Endodermal cell (in vitro differentiated cells): ENCODE measurements around the gene AKAP6. TPM values are rescaled to one million over a fixed set of nuclear protein-coding genes. Genes with fewer than 3 reads are reported as not detected.

ENCODE experiments used
- DNase-seq: peaks from one replicate; pipeline ENCODE4 v3.0.0-alpha.2; 2017
- H3K27ac ChIP-seq: 2 replicates; pipeline ENCODE4 v1.5.1; 2013; ENCODE audit warnings: mild to moderate bottlenecking, low read depth, low read length, moderate library complexity
- H3K27me3 ChIP-seq: 2 replicates; pipeline ENCODE4 v1.6.1; 2013; ENCODE audit warnings: mild to moderate bottlenecking, low read length, moderate library complexity; ENCODE audit not compliant: insufficient read depth, control insufficient read depth, poor library complexity, severe bottlenecking
- H3K36me3 ChIP-seq: 2 replicates; pipeline ENCODE4 v1.7.0; 2013; ENCODE audit warnings: mild to moderate bottlenecking, low read length, moderate library complexity; ENCODE audit not compliant: control insufficient read depth, insufficient read depth
- H3K4me1 ChIP-seq: one replicate; pipeline ENCODE4 v1.7.0; 2013; ENCODE audit warnings: low read length; ENCODE audit not compliant: control insufficient read depth, insufficient read depth
- H3K4me3 ChIP-seq: 2 replicates; pipeline ENCODE4 v1.5.1; 2013; ENCODE audit warnings: mild to moderate bottlenecking, low read length, moderate library complexity
- H3K9ac ChIP-seq: 2 replicates; pipeline ENCODE4 v1.6.1; 2013; ENCODE audit warnings: mild to moderate bottlenecking, low read length, moderate library complexity; ENCODE audit not compliant: poor library complexity, severe bottlenecking; ENCODE audit errors: extremely low read depth
- H3K9me3 ChIP-seq: 2 replicates; pipeline ENCODE4 v1.6.1; 2013; ENCODE audit warnings: mild to moderate bottlenecking, low read length, moderate library complexity; ENCODE audit not compliant: control insufficient read depth
- H3K27ac Mint-ChIP-seq: 2 replicates; pipeline ENCODE4 v1.8.0; 2020; ENCODE audit warnings: mixed read lengths
- H3K27me3 Mint-ChIP-seq: 2 replicates; pipeline ENCODE4 v1.8.0; 2021; ENCODE audit warnings: mild to moderate bottlenecking, mixed read lengths; ENCODE audit not compliant: insufficient read depth
- H3K36me3 Mint-ChIP-seq: 2 replicates; pipeline ENCODE4 v1.8.0; 2020; ENCODE audit warnings: low read depth, mixed read lengths
- H3K4me1 Mint-ChIP-seq: 2 replicates; pipeline ENCODE4 v1.8.0; 2020; ENCODE audit warnings: mixed read lengths
- H3K4me3 Mint-ChIP-seq: 2 replicates; pipeline ENCODE4 v1.8.0; 2020; ENCODE audit warnings: mild to moderate bottlenecking, moderate library complexity, mixed read lengths
- H3K9me3 Mint-ChIP-seq: 2 replicates; pipeline ENCODE4 v1.8.0; 2020; ENCODE audit warnings: mild to moderate bottlenecking, mixed read lengths
- CTCF ChIP-seq: fragments of 200-600 bp; sonication (generic); conservative IDR thresholded peaks from 2 replicates; pipeline ENCODE4 v1.5.0; 2021; ENCODE audit warnings: antibody characterized with exemption, mild to moderate bottlenecking
- whole genome bisulfite sequencing, 2 experiments: methylation state at CpG; one replicate each; pipeline versions ENCODE4 v1.1.5 to v1.1.7; 2013; ENCODE audit warnings: missing lambda C conversion rate in 2 of 2, mixed read lengths in 1 of 2; ENCODE audit not compliant: insufficient coverage in 1 of 2, insufficient read length in 1 of 2; 5-methylcytosine and 5-hydroxymethylcytosine counted together
- total RNA-seq, 2 donors: library from RNA; stranded (reverse); fragmentation: NEBNext Ultra II Directional in 1 of 2; extraction: Animal tissue kit (Norgen Biotek cat#: 25700) in 1 of 2; gene quantifications; 2 replicates in 1 of 2; 3 replicates in 1 of 2; pipeline ENCODE4 v1.2.1, GENCODE V29; 2021

The AKAP6 gene
- total RNA-seq, 2 donors from 2014 or later, result 4.3 to 5.0 TPM

GRCh38 chr14:32366256-32366879 is 37.3 kb downstream of the AKAP6 start:
- Mint-ChIP-seq H3K9me3 (no peaks in the 10 kb centered on the region), H3K27me3 (peaks cover 4% of the 10 kb centered on the region), H3K4me3 (no peak overlapping the region), H3K4me1 (peaks cover 38% of the 10 kb centered on the region), H3K36me3 (no peaks in the 10 kb centered on the region), H3K27ac (no peak overlapping the region)
- peak; percentile 39 for TF ChIP-seq CTCF
- no peaks in the 10 kb centered on the region for H3K36me3 ChIP-seq
- H3K27ac ChIP-seq, result peak overlapping the region; percentile 33
- H3K4me3 ChIP-seq, result no peak overlapping the region
- peak; percentile 54 for DNase-seq
- H3K4me1 ChIP-seq, result no peaks in the 10 kb centered on the region
- H3K9ac ChIP-seq, result no peak overlapping the region
- no peaks in the 10 kb centered on the region for H3K9me3 ChIP-seq
- no peaks in the 10 kb centered on the region for H3K27me3 ChIP-seq

- Mint-ChIP-seq H3K4me1 (peaks cover 33% of the 10 kb centered on the region), H3K27me3 (peaks cover 4% of the 10 kb centered on the region), H3K9me3 (no peaks in the 10 kb centered on the region), H3K4me3 (no peak overlapping the region), H3K36me3 (no peaks in the 10 kb centered on the region), H3K27ac (no peak overlapping the region)
- no peaks in the 10 kb centered on the region for H3K36me3 ChIP-seq
- H3K27me3 ChIP-seq, result no peaks in the 10 kb centered on the region
- H3K9me3 ChIP-seq, result no peaks in the 10 kb centered on the region
- no peak for DNase-seq
- WGBS, 2 experiments, result 46 to 83% methylated on average over 1 to 4 of the region's 4 CpGs
- TF ChIP-seq CTCF, result no peak
- H3K9ac ChIP-seq, result no peak overlapping the region
- no peak overlapping the region for H3K4me3 ChIP-seq
- H3K4me1 ChIP-seq, result no peaks in the 10 kb centered on the region
- peak overlapping the region; percentile 33 for H3K27ac ChIP-seq
These were observed 37.9 kb downstream of the AKAP6 start for GRCh38 chr14:32366986-32367385.

GRCh38 chr14:32367516-32367915 is 38.4 kb downstream of the AKAP6 start:
- peaks cover 33% of the 10 kb centered on the region for H3K4me1 Mint-ChIP-seq
- Histone ChIP-seq H3K9ac (no peak overlapping the region), H3K9me3 (no peaks in the 10 kb centered on the region), H3K36me3 (no peaks in the 10 kb centered on the region), H3K27me3 (no peaks in the 10 kb centered on the region), H3K27ac (no peak overlapping the region), H3K4me1 (no peaks in the 10 kb centered on the region), H3K4me3 (no peak overlapping the region)
- H3K27ac Mint-ChIP-seq, result no peak overlapping the region
- no peak for TF ChIP-seq CTCF
- H3K9me3 Mint-ChIP-seq, result no peaks in the 10 kb centered on the region
- H3K36me3 Mint-ChIP-seq, result no peaks in the 10 kb centered on the region
- DNase-seq, result no peak
- no peak overlapping the region for H3K4me3 Mint-ChIP-seq
- H3K27me3 Mint-ChIP-seq, result peaks cover 5% of the 10 kb centered on the region
